Skeletal muscle cell (primary cell): ENCODE data around the gene FBXO27.
"Not testable (repeated sequence)": the region's sequence is repeated elsewhere in the genome, so short reads cannot be mapped to it uniquely, and the experiment has no call there.

Experiments
- DNase-seq: peaks from one replicate; pipeline ENCODE4 v3.0.0-alpha.2; 2010; ENCODE audit warnings: low read depth
- H3K4me3 ChIP-seq: 2 replicates; pipeline ENCODE4 v1.5.1; 2011; ENCODE audit warnings: low read depth, mild to moderate bottlenecking, control low read depth, low read length, moderate library complexity

FBXO27 gene

GRCh38 chr19:39046037-39046821, 13.9 kb upstream of the FBXO27 start:
- H3K4me3 ChIP-seq, result no peak overlapping the region
- DNase-seq, result no peak

- no peak overlapping the region for H3K4me3 ChIP-seq
- DNase-seq, result no peak
Observed at GRCh38 chr19:39045506-39045905, 13.2 kb upstream of the FBXO27 start.

GRCh38 chr19:39038098-39038497, 5.7 kb upstream of the FBXO27 start:
- DNase-seq, result no peak
- no peak overlapping the region for H3K4me3 ChIP-seq

- DNase-seq, result no peak
- H3K4me3 ChIP-seq, result no peak overlapping the region
Observed at GRCh38 chr19:39037194-39037593, 4.8 kb upstream of the FBXO27 start.

GRCh38 chr19:39036581-39036980, 4.2 kb upstream of the FBXO27 start:
- DNase-seq, result no peak
- H3K4me3 ChIP-seq, result no peak overlapping the region

- no peak for DNase-seq
- H3K4me3 ChIP-seq, result peak overlapping the region; percentile 57
Observed at GRCh38 chr19:39031368-39032062, 834 bp downstream of the FBXO27 start.

- peak overlapping the region; percentile 57 for H3K4me3 ChIP-seq
- DNase-seq, result no peak
Observed at GRCh38 chr19:39030854-39031367, 1.4 kb downstream of the FBXO27 start.

GRCh38 chr19:39024875-39025641, 7.3 kb downstream of the FBXO27 start:
- no peak overlapping the region for H3K4me3 ChIP-seq
- DNase-seq, result no peak

- DNase-seq, result no peak
Observed at GRCh38 chr19:39021063-39021462, 11.3 kb downstream of the FBXO27 start.

GRCh38 chr19:39017646-39018045, 14.7 kb downstream of the FBXO27 start:
- DNase-seq, result no peak
- H3K4me3 ChIP-seq, result no peak overlapping the region

More at GRCh38 chr19:39021063-39021462, 11.3 kb downstream of the FBXO27 start:
- no peak overlapping the region for H3K4me3 ChIP-seq

- no peak overlapping the region for H3K4me3 ChIP-seq
- no peak for DNase-seq
Observed at GRCh38 chr19:39017026-39017425, 15.3 kb downstream of the FBXO27 start.

GRCh38 chr19:39014037-39014436, 18.3 kb downstream of the FBXO27 start:
- DNase-seq, result no peak
- H3K4me3 ChIP-seq, result no peak overlapping the region

GRCh38 chr19:39009001-39009400, 23.3 kb downstream of the FBXO27 start:
- DNase-seq, result no peak
- no peak overlapping the region for H3K4me3 ChIP-seq

GRCh38 chr19:39008137-39008536, 24.2 kb downstream of the FBXO27 start:
- no peak overlapping the region for H3K4me3 ChIP-seq
- DNase-seq, result no peak

- no peak for DNase-seq
- H3K4me3 ChIP-seq, result no peak overlapping the region
Observed at GRCh38 chr19:39007096-39007495, 25.3 kb downstream of the FBXO27 start.

GRCh38 chr19:39004403-39004802, 27.9 kb downstream of the FBXO27 start:
- no peak overlapping the region for H3K4me3 ChIP-seq
- no peak for DNase-seq

- DNase-seq, result no peak
- H3K4me3 ChIP-seq, result no peak overlapping the region
Observed at GRCh38 chr19:39003796-39004195, 28.6 kb downstream of the FBXO27 start.

GRCh38 chr19:39003188-39003587, 29.2 kb downstream of the FBXO27 start:
- no peak for DNase-seq
- no peak overlapping the region for H3K4me3 ChIP-seq

- no peak overlapping the region for H3K4me3 ChIP-seq
- no peak for DNase-seq
Observed at GRCh38 chr19:39001041-39001440, 31.3 kb downstream of the FBXO27 start.

- not testable (repeated sequence) for DNase-seq
Observed at GRCh38 chr19:38997576-38997975, 34.8 kb downstream of the FBXO27 start.

More at GRCh38 chr19:38997576-38997975, 34.8 kb downstream of the FBXO27 start:
- H3K4me3 ChIP-seq, result not testable (repeated sequence)
